Testis (tissue), 3 donors: ENCODE data around the gene DHCR24. TPM values are rescaled to one million over a fixed set of nuclear protein-coding genes. Genes with fewer than 3 reads are reported as not detected.

Experiments used
- DNase-seq: peaks from one replicate; pipeline ENCODE4 v3.0.0-alpha.2; 2019
- H3K27ac ChIP-seq, 2 donors: fragments of 200-600 bp; sonication (generic); one replicate each; pipeline ENCODE4 v1.5.1; 2019
- H3K27me3 ChIP-seq: fragments of 200-600 bp; sonication (generic); one replicate; pipeline ENCODE4 v1.5.1; 2019
- H3K36me3 ChIP-seq: fragments of 200-600 bp; sonication (generic); one replicate; pipeline ENCODE4 v1.5.1; 2017; ENCODE audit warnings: low read depth; ENCODE audit errors: missing control alignments
- H3K4me1 ChIP-seq: fragments of 200-600 bp; sonication (generic); one replicate; pipeline ENCODE4 v1.5.1; 2019
- H3K4me3 ChIP-seq, 2 donors: fragments of 200-600 bp; sonication (generic); one replicate each; pipeline ENCODE4 v1.5.1; 2017 to 2019
- H3K9me3 ChIP-seq: fragments of 200-600 bp; sonication (generic); one replicate; pipeline ENCODE4 v1.5.1; 2017
- CTCF ChIP-seq, 3 experiments: fragments of 450-650 bp in 2 of 3; fragments of 200-600 bp in 1 of 3; sonication (generic) in 1 of 3; IDR thresholded peaks; one replicate each; pipeline ENCODE4 v1.5.1; 2016 to 2019; ENCODE audit warnings: antibody characterized with exemption in 3 of 3, mild to moderate bottlenecking in 2 of 3, moderate library complexity in 1 of 3
- POLR2A ChIP-seq: fragments of 450-650 bp; IDR thresholded peaks from one replicate; pipeline ENCODE4 v1.6.1; 2017; ENCODE audit warnings: antibody characterized with exemption, mild to moderate bottlenecking, moderate library complexity
- WGBS, 2 donors: methylation state at CpG; one replicate each; pipeline ENCODE4 v1.1.5; 2018; 5-methylcytosine and 5-hydroxymethylcytosine counted together
- intact Hi-C: fragments of 100-400 bp; cut with DNase I; formaldehyde crosslinking; loops from one replicate; pipeline ENCODE4 v1.15.1; 2023; ENCODE audit warnings: low total_unique reads
- polyA plus RNA-seq: library from polyadenylated mRNA; stranded (reverse); fragments of 350-450 nt; fragmentation: Illumina TruSeq; extraction: RNeasy Lipid Tissue Mini Kit (QIAGEN cat#74804); gene quantifications from one replicate; pipeline ENCODE4 v1.2.3, GENCODE V29; 2014; ENCODE audit warnings: low read depth, low replicate concordance; ENCODE audit not compliant: insufficient read depth
- total RNA-seq, 2 donors: library from RNA; depleted of rRNA; stranded (reverse); fragments of >200 nt; gene quantifications; one replicate each; pipeline ENCODE4 v1.2.3, GENCODE V29; 2016

Gene DHCR24
- total and polyA plus RNA-seq, 3 donors from 2014 or later, result 48.5 to 127 (median 75.7) TPM

DNA sequence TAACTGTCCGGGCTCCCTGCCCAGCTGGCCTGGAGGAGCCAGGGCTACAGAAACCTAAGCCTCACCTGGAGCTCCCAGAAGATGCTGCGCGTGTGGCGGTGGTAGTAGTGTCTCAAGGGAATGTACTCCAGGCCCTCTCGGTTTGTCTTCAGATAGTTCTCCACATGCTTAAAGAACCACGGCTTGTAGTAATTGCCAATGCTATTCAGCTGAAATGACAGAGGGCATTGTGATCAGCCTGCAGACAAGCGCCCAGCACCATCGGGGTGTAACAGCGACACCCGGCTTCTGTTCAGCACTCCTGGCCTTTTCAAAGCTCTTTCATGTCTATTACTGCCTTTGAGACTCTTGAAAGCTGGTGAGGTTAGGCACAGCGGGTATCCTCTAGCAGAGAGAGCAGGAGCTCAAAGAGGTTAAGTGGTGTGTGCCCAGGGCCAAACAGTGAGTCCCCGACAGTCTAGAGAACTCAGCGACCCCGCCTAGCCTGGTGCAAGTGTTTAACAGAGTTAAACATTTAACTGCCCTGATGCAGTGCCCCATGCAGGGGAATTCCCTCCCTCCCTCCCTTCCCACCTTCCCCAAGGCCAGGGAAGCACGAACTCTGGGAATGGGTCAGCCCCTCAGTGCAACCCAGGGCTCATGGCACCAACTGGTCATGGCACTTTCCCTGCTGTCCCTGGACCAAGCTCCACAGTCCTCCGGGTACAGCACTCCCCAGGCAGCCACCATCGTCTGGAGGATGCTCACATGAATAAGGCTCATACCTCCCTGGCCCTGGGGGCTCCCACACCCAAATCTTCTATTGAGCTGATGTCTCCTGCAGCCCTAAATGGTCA, 21.5 kb downstream of the DHCR24 start:
- Histone ChIP-seq H3K27me3 (no peaks in the 10 kb centered on the region), H3K4me3 (no peak overlapping the region), H3K9me3 (no peaks in the 10 kb centered on the region), H3K36me3 (no peaks in the 10 kb centered on the region), H3K27ac (no peak overlapping the region), H3K4me1 (peaks cover 8% of the 10 kb centered on the region)
- WGBS, 2 donors, result 84 to 92% methylated on average over 13 to 17 of the region's 17 CpGs
- TF ChIP-seq CTCF (IDR thresholded peaks at IDR 0.05) (no peak), POLR2A (no peak)
- intact Hi-C loops, result no loop called here
- DNase-seq, result no peak

DNA sequence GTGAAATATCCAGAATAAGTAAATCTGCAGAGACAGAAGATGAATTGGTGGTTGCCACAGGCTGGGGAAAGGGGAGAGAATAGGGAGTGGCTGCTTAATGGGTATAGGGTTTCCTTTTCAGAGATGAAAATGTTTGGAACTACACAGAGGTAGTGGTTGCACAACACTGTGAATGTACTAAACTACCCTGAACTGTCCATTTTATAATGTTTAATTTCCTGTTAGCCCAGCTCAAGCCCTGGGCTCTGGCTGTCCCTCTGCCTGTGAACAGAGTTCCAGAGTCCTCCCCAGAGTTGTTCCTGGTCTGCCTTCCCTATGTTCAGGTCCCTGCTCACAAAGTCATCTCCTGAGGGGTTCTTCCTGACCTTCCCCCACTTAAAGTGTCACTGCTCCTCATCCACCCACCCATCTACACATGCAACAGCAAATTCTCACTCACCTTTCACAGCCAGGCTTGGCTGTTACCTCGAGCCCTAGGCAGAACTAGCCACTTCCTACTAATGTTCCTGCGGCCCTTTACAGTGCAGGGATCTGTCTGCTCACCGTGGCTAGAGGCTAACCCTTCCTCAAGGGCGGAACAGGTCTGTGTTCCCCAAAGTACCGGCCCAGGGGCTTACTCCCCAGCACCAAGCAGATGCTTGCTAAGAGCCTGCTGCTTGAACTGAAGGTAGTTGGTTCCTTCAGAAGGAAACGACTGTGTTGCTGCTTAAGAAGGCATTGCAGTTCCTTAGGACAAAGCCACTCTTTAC, 22.4 kb downstream of the DHCR24 start:
- intact Hi-C loops, result no loop called here
- Histone ChIP-seq H3K27ac (no peak overlapping the region), H3K9me3 (no peaks in the 10 kb centered on the region), H3K4me3 (no peak overlapping the region), H3K4me1 (peaks cover 8% of the 10 kb centered on the region), H3K27me3 (no peaks in the 10 kb centered on the region), H3K36me3 (no peaks in the 10 kb centered on the region)
- no peak for DNase-seq
- 91 to 94% methylated on average over 3 to 6 of the region's 6 CpGs for WGBS, 2 donors
- no peak for TF ChIP-seq CTCF (IDR thresholded peaks at IDR 0.05)
- no peak for TF ChIP-seq POLR2A

DNA sequence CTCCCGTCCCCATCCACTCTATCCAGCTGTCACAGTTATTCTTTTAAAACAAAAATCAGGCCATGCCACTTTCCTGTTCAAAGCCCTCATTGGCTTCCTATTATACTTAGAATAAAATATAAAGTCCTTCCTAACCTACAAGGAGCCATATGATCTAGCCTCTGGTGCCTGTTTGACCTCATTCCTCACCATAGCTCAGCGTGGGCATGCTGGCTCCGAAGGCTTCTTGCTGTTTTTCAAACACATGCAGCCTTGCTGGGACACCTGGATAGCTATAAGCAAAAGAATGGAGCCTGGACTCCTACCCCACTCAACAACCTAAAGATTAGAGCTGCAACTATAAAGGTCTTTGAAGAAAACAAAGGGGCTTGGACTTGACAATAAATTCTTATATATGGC, 23.7 kb downstream of the DHCR24 start:
- WGBS, 2 donors, result 81 to 82% methylated on average over 3 of the region's 3 CpGs
- intact Hi-C loops, result no loop called here
- Histone ChIP-seq H3K27me3 (no peaks in the 10 kb centered on the region), H3K4me1 (peaks cover 8% of the 10 kb centered on the region), H3K36me3 (no peaks in the 10 kb centered on the region), H3K4me3 (no peak overlapping the region), H3K27ac (no peak overlapping the region), H3K9me3 (no peaks in the 10 kb centered on the region)
- no peak for DNase-seq
- TF ChIP-seq CTCF (IDR thresholded peaks at IDR 0.05) (no peak), POLR2A (no peak)

GRCh38 chr1:54861070-54861761, 25.8 kb downstream of the DHCR24 start:
- Histone ChIP-seq H3K36me3 (no peaks in the 10 kb centered on the region), H3K4me3 (no peak overlapping the region), H3K4me1 (peaks cover 8% of the 10 kb centered on the region), H3K27ac (no peak overlapping the region), H3K9me3 (no peaks in the 10 kb centered on the region), H3K27me3 (no peaks in the 10 kb centered on the region)
- 50 to 68% methylated on average over 5 of the region's 5 CpGs for WGBS, 2 donors
- no peak for TF ChIP-seq CTCF (IDR thresholded peaks at IDR 0.05)
- no peak for TF ChIP-seq POLR2A
- no peak for DNase-seq
- intact Hi-C loops, result no loop called here
